PFSK-1 (cell line): Measurements from ENCODE around the gene PHRF1.
A peak's percentile ranks its signal among the peaks of the same experiment; 100 is the strongest.

ENCODE experiments used
- FOXP2 ChIP-seq: optimal IDR thresholded peaks from 2 replicates; pipeline ENCODE3; 2011; ENCODE audit warnings: borderline replicate concordance, control low read depth, inconsistent platforms; ENCODE audit not compliant: insufficient read depth; ENCODE audit errors: extremely low read length, extremely low read depth
- POLR2AphosphoS5 ChIP-seq: IDR thresholded peaks from 2 replicates; pipeline ENCODE4 v1.6.1; 2012; ENCODE audit warnings: low read depth, mild to moderate bottlenecking, control low read depth, low read length, moderate library complexity
- SIN3A ChIP-seq: IDR thresholded peaks from 2 replicates; pipeline ENCODE4 v1.6.1; 2012; ENCODE audit warnings: mild to moderate bottlenecking, low read length, moderate library complexity, borderline replicate concordance; ENCODE audit not compliant: insufficient read depth
- TAF1 ChIP-seq: IDR thresholded peaks from 2 replicates; pipeline ENCODE4 v1.6.1; 2012; ENCODE audit warnings: low read length, control low read depth, borderline replicate concordance; ENCODE audit not compliant: insufficient read depth
- TF ChIP-seq, protein P1 (sequence below), 2 experiments: IDR thresholded peaks; 2 replicates each; pipeline versions ENCODE4 v1.6.1 to v1.8.0; 2011 to 2012; ENCODE audit warnings: low read depth in 2 of 2, low read length in 2 of 2, control low read depth in 1 of 2, inconsistent platforms in 1 of 2, mild to moderate bottlenecking in 1 of 2, moderate library complexity in 1 of 2; ENCODE audit not compliant: insufficient read depth in 1 of 2

Gene PHRF1

GRCh38 chr11:575313-575995, 816 bp upstream of the PHRF1 start:
- TF ChIP-seq POLR2AphosphoS5 (no peak), TAF1 (no peak), SIN3A (no peak), FOXP2 (peak; percentile 28)
- TF ChIP-seq, protein P1, sequence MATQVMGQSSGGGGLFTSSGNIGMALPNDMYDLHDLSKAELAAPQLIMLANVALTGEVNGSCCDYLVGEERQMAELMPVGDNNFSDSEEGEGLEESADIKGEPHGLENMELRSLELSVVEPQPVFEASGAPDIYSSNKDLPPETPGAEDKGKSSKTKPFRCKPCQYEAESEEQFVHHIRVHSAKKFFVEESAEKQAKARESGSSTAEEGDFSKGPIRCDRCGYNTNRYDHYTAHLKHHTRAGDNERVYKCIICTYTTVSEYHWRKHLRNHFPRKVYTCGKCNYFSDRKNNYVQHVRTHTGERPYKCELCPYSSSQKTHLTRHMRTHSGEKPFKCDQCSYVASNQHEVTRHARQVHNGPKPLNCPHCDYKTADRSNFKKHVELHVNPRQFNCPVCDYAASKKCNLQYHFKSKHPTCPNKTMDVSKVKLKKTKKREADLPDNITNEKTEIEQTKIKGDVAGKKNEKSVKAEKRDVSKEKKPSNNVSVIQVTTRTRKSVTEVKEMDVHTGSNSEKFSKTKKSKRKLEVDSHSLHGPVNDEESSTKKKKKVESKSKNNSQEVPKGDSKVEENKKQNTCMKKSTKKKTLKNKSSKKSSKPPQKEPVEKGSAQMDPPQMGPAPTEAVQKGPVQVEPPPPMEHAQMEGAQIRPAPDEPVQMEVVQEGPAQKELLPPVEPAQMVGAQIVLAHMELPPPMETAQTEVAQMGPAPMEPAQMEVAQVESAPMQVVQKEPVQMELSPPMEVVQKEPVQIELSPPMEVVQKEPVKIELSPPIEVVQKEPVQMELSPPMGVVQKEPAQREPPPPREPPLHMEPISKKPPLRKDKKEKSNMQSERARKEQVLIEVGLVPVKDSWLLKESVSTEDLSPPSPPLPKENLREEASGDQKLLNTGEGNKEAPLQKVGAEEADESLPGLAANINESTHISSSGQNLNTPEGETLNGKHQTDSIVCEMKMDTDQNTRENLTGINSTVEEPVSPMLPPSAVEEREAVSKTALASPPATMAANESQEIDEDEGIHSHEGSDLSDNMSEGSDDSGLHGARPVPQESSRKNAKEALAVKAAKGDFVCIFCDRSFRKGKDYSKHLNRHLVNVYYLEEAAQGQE (IDR thresholded peaks at IDR 0.05; ENCODE audit: insufficient read depth in 1 of 2, low read depth in 2 of 2, low read length in 2 of 2), result no peak

GRCh38 chr11:576811-577610, 741 bp downstream of the PHRF1 start:
- no peak for TF ChIP-seq POLR2AphosphoS5

GRCh38 chr11:577611-577894, 1.3 kb downstream of the PHRF1 start:
- TF ChIP-seq TAF1 (no peak), POLR2AphosphoS5 (no peak), FOXP2 (no peak), SIN3A (no peak)
- TF ChIP-seq, protein P1 (IDR thresholded peaks at IDR 0.05; ENCODE audit: insufficient read depth in 1 of 2, low read depth in 2 of 2, low read length in 2 of 2), result no peak

GRCh38 chr11:578276-579035, 2.2 kb downstream of the PHRF1 start:
- TF ChIP-seq SIN3A, result no peak
- TF ChIP-seq POLR2AphosphoS5, result no peak

GRCh38 chr11:579830-580601, 3.7 kb downstream of the PHRF1 start:
- TF ChIP-seq, protein P1 (IDR thresholded peaks at IDR 0.05; ENCODE audit: insufficient read depth in 1 of 2, low read depth in 2 of 2, low read length in 2 of 2), result no peak
- TF ChIP-seq POLR2AphosphoS5, result no peak
